Smooth muscle cell (in vitro differentiated cells): ENCODE measurements around the gene LRRC7. TPM values are rescaled to one million over a fixed set of nuclear protein-coding genes. Genes with fewer than 3 reads are reported as not detected.

ENCODE experiments used
- DNase-seq: peaks from one replicate; lab custom pipeline; 2025; ENCODE audit not compliant: unreplicated experiment; lab: John Stamatoyannopoulos, UW
- H2AFZ ChIP-seq: fragments of 200-600 bp; sonication (generic); 2 replicates; pipeline ENCODE4 v1.6.0; 2016; ENCODE audit warnings: antibody characterized with exemption, low read depth, mild to moderate bottlenecking
- H3F3A ChIP-seq: fragments of 200-600 bp; sonication (generic); 2 replicates; pipeline ENCODE4 v1.6.0; 2017; ENCODE audit warnings: antibody characterized with exemption, low read depth
- H3K27ac ChIP-seq: fragments of 200-600 bp; sonication (generic); 2 replicates; pipeline ENCODE4 v1.5.1; 2016; ENCODE audit warnings: low read depth, mild to moderate bottlenecking
- H3K27me3 ChIP-seq: fragments of 200-600 bp; sonication (generic); 2 replicates; pipeline ENCODE4 v1.6.1; 2016; ENCODE audit warnings: low read depth, mild to moderate bottlenecking
- H3K36me3 ChIP-seq: fragments of 200-600 bp; sonication (generic); 2 replicates; pipeline ENCODE4 v1.5.1; 2016; ENCODE audit warnings: low read depth
- H3K4me1 ChIP-seq: fragments of 200-600 bp; sonication (generic); 2 replicates; pipeline ENCODE4 v1.5.1; 2016; ENCODE audit warnings: low read depth
- H3K4me2 ChIP-seq: fragments of 200-600 bp; sonication (generic); 2 replicates; pipeline ENCODE4 v1.6.0; 2016; ENCODE audit warnings: mild to moderate bottlenecking
- H3K4me3 ChIP-seq: fragments of 200-600 bp; sonication (generic); 2 replicates; pipeline ENCODE4 v1.5.1; 2016; ENCODE audit warnings: mild to moderate bottlenecking
- H3K79me2 ChIP-seq: fragments of 200-600 bp; sonication (generic); 2 replicates; pipeline ENCODE4 v1.6.0; 2016; ENCODE audit warnings: low read depth, mild to moderate bottlenecking
- H3K9ac ChIP-seq: fragments of 200-600 bp; sonication (generic); 2 replicates; pipeline ENCODE4 v1.6.0; 2016; ENCODE audit warnings: low read depth
- H3K9me3 ChIP-seq: fragments of 200-600 bp; sonication (generic); replicated peaks from 2 replicates; pipeline ENCODE4 v1.5.1; 2016; ENCODE audit warnings: low read depth
- H4K20me1 ChIP-seq: fragments of 200-600 bp; sonication (generic); 2 replicates; pipeline ENCODE4 v1.6.0; 2016; ENCODE audit warnings: low read depth
- CTCF ChIP-seq: fragments of 200-600 bp; sonication (generic); IDR thresholded peaks from 2 replicates; pipeline ENCODE4 v1.5.1; 2017; ENCODE audit warnings: borderline replicate concordance, mild to moderate bottlenecking, antibody characterized with exemption; ENCODE audit not compliant: insufficient read depth, poor library complexity, severe bottlenecking
- WGBS: methylation state at CpG from one replicate; pipeline ENCODE4 v1.1.7; 2016; ENCODE audit warnings: low lambda C conversion rate; 5-methylcytosine and 5-hydroxymethylcytosine counted together
- polyA plus RNA-seq: library from polyadenylated mRNA; unstranded; fragments of >200 nt; fragmentation: Nextera tagmentation; extraction: Ambion mirVana; gene quantifications from 2 replicates; pipeline ENCODE4 v1.2.1, GENCODE V29; 2016
- total RNA-seq: library from RNA; depleted of rRNA; stranded (reverse); fragments of >200 nt; gene quantifications from 2 replicates; pipeline ENCODE4 v1.2.3, GENCODE V29; 2014

Gene LRRC7
- total and polyA plus RNA-seq, 2 experiments from 2014 or later = 0.04 to 0.06 TPM

- no peaks in the 10 kb centered on the region for H3K79me2 ChIP-seq
- no peak overlapping the region for H3K27ac ChIP-seq
- H3K4me1 ChIP-seq = no peaks in the 10 kb centered on the region
- H4K20me1 ChIP-seq = no peaks in the 10 kb centered on the region
- peaks cover 23% of the 10 kb centered on the region for H3K27me3 ChIP-seq
- H3K4me2 ChIP-seq = no peak overlapping the region
- no peaks in the 10 kb centered on the region for H3K36me3 ChIP-seq
- no peak for TF ChIP-seq CTCF
- no peak overlapping the region for H2AFZ ChIP-seq
- no peak overlapping the region for H3K9ac ChIP-seq
- no peaks in the 10 kb centered on the region for H3F3A ChIP-seq
- no peak overlapping the region for H3K4me3 ChIP-seq
- DNase-seq = no peak
- no peaks in the 10 kb centered on the region for H3K9me3 ChIP-seq
Observed at GRCh38 chr1:69777971-69778370, 210.2 kb downstream of the LRRC7 start.

GRCh38 chr1:69787151-69787550, 219.4 kb downstream of the LRRC7 start:
- TF ChIP-seq CTCF = no peak
- H3K4me1 ChIP-seq = no peaks in the 10 kb centered on the region
- no peaks in the 10 kb centered on the region for H3F3A ChIP-seq
- no peak overlapping the region for H3K4me2 ChIP-seq
- no peak overlapping the region for H2AFZ ChIP-seq
- H3K9ac ChIP-seq = no peak overlapping the region
- H3K79me2 ChIP-seq = no peaks in the 10 kb centered on the region
- no peaks in the 10 kb centered on the region for H3K36me3 ChIP-seq
- no peak overlapping the region for H3K27ac ChIP-seq
- WGBS = 81% methylated on average over 5 of the region's 5 CpGs
- H3K4me3 ChIP-seq = no peak overlapping the region
- no peaks in the 10 kb centered on the region for H4K20me1 ChIP-seq
- no peaks in the 10 kb centered on the region for H3K9me3 ChIP-seq
- DNase-seq = no peak
- peaks cover 2% of the 10 kb centered on the region for H3K27me3 ChIP-seq

GRCh38 chr1:69791311-69791710, 223.6 kb downstream of the LRRC7 start:
- Histone ChIP-seq H3K27ac (no peak overlapping the region), H3K27me3 (no peaks in the 10 kb centered on the region), H3F3A (no peaks in the 10 kb centered on the region), H3K9ac (no peak overlapping the region), H2AFZ (no peak overlapping the region), H4K20me1 (no peaks in the 10 kb centered on the region), H3K4me1 (no peaks in the 10 kb centered on the region), H3K4me2 (no peak overlapping the region), H3K4me3 (no peak overlapping the region), H3K9me3 (no peaks in the 10 kb centered on the region), H3K36me3 (no peaks in the 10 kb centered on the region), H3K79me2 (no peaks in the 10 kb centered on the region)
- WGBS = 67% methylated on average over 1 of the region's 1 CpG
- no peak for TF ChIP-seq CTCF
- DNase-seq = no peak

- H3K27ac ChIP-seq = no peak overlapping the region
- H3K4me1 ChIP-seq = no peaks in the 10 kb centered on the region
- H3F3A ChIP-seq = no peaks in the 10 kb centered on the region
- no peaks in the 10 kb centered on the region for H3K79me2 ChIP-seq
- WGBS = 89% methylated on average over 7 of the region's 7 CpGs
- no peaks in the 10 kb centered on the region for H4K20me1 ChIP-seq
- H3K9ac ChIP-seq = no peak overlapping the region
- H3K36me3 ChIP-seq = no peaks in the 10 kb centered on the region
- no peak for TF ChIP-seq CTCF
- no peak overlapping the region for H3K4me2 ChIP-seq
- no peak overlapping the region for H3K4me3 ChIP-seq
- H3K9me3 ChIP-seq = no peaks in the 10 kb centered on the region
- no peak overlapping the region for H2AFZ ChIP-seq
- DNase-seq = no peak
- no peaks in the 10 kb centered on the region for H3K27me3 ChIP-seq
Observed at GRCh38 chr1:69794831-69795230, 227.1 kb downstream of the LRRC7 start.
